GM10847 (cell line): ENCODE data around the gene CFAP74.

ENCODE experiments used
- POLR2A ChIP-seq: IDR thresholded peaks from 2 replicates; pipeline ENCODE4 v1.6.1; 2011; ENCODE audit not compliant: insufficient read length; ENCODE audit errors: extremely low read depth

The CFAP74 gene

GRCh38 chr1:1989102-1989542 lies 14.5 kb downstream of the CFAP74 start:
- TF ChIP-seq POLR2A, result no peak

DNA sequence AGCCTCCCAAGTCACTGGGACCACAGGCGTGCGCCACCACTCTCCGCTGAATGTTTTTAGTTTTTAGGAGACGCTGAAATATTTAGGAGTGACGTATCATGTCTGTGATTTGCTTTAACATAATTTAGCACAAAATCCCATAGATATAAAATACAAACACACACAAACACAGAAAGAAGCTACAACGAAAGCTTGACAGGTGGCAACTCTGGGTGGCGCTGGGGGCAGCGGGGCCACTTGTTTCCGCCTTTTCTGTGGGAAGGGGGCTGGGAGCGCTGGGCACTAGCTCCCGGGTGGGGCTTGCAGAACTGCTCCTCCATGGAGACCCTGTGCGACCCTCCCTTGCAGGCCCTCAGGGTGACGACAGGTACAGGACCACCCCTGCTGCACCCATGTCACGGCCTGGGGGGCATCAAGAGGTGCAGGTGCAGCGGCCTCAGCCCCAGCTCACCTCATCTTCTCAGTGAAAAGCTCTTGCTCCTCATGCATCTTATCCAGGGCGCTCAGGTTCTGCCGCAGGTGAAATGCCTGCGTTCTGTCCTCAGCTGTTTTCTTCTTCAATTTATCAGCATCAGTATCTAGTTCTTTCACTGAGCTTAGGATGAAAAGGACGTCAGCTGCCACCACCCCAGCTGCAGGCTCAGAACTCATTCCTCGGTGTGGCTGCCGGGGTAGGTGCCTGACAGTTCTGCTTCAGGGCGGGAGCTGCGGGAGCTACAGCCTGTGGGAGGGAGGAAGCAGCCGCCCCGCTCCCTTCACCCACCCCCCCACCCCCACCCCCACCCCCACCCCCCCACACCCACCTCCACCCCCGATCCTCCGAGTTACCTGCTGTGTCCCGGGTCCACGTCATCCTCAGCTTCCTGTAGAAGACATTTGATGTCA lies 15.3 kb downstream of the CFAP74 start:
- TF ChIP-seq POLR2A, result no peak

- TF ChIP-seq POLR2A, result no peak
These were observed 16.5 kb downstream of the CFAP74 start for GRCh38 chr1:1987142-1987510.

- TF ChIP-seq POLR2A, result no peak
These were observed 17.0 kb downstream of the CFAP74 start for GRCh38 chr1:1986451-1987141.

DNA sequence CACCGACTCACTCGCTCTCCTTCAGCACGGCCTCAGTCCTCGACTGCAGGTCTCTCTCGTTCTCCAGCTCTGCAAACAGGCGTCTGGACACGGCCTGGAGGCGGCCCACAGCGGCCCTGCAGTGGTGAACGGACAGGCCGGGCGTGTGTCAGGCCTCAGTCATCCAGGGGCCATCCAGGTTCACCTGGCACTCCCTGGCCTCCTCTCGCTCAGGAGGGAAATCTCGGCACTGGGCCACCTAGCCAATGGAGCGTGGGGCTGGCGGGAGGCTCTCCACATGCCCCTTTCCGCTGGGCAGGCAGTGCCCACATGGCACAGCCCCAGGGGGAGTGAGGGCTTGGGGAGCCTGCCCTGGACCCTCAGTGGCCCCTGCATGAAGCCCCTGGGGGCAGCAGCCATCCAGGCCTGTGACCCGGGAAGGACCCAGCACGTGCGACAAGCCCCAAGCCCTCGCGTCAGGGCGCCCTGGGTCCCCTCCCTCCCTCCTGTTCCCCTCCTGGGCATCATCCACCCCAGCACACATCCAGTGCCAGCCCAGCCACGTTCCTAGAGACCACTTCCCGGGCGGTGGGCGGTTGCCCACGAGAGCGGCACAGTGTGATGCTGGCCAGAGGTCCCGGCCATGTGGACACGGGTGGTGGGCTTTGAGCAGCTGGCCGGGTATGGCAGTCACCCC lies 18.1 kb downstream of the CFAP74 start:
- no peak for TF ChIP-seq POLR2A

GRCh38 chr1:1984560-1985070 lies 19.0 kb downstream of the CFAP74 start:
- TF ChIP-seq POLR2A, result no peak

DNA sequence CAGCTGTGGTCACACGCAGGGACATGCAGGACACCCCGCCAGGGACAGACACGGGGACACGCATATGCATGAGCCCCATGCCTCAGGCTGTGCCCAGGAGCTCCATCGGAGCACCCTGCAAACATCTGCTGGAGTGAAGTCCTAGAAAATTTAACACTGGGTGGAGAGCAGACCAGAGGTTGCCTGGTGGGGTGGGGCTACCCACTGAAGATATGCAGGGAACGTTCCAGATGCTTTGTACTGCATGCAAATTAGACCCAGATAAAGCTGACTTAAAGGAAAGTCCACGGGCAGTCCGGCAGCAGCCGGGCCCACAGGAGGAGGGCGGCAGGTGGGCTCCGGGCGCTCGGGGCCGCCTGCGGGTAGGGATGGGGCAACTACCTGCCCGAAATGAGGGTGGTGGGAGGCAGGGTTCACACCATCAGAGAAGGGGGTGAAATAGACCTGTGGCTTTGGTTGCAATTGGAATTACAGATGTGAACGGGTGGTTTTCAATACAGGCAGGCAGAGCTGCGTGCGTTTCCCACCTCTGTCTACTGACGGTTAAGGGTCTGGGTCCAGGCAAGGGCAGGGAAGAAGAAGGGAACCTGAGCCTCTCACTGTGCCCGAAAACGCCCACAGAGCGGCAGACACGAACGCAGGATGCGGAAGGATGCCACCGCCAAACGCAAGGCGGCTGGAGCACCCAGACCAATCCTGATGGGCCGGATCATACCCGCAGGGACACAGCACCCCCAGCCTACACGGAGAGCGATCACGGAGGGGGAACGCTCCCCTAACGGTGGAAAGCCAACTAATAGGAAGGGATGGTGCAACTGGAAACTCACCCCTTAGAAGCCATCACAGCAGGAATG lies 21.0 kb downstream of the CFAP74 start:
- TF ChIP-seq POLR2A, result no peak

- TF ChIP-seq POLR2A, result no peak
These were observed 22.5 kb downstream of the CFAP74 start for GRCh38 chr1:1981142-1981500.

DNA sequence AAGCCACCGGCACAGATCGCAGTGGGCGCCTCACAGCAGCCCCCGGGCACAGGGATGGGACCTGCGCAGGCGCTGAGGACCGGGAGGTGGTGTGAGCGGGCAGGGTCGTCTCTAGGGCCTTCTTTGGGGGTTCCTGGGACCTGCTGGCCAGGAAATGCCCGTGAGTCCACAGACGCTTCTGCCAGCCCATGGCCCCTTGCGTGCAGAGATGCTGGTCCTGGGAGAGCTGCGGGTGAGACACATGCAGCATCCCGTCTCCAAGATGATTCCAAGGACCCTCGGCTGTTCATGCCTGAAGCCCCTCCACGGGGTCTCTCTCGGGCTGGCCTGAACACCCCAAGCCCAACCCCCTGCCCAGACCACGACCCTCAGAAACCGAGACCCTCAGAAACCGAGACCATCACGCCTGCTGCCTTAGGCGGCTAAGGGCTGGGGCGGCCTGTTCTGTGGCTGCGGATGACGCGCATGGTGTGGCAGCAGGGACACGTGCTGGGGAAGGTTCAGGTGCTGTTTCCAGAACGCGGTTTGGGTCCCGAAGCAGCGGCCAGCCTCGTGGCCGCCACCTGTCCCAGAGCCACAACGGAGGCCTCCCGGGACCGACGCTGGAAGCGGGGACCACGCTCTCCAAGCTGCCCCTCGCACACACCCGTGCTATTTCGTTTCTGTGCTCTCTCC lies 23.0 kb downstream of the CFAP74 start:
- TF ChIP-seq POLR2A, result no peak

DNA sequence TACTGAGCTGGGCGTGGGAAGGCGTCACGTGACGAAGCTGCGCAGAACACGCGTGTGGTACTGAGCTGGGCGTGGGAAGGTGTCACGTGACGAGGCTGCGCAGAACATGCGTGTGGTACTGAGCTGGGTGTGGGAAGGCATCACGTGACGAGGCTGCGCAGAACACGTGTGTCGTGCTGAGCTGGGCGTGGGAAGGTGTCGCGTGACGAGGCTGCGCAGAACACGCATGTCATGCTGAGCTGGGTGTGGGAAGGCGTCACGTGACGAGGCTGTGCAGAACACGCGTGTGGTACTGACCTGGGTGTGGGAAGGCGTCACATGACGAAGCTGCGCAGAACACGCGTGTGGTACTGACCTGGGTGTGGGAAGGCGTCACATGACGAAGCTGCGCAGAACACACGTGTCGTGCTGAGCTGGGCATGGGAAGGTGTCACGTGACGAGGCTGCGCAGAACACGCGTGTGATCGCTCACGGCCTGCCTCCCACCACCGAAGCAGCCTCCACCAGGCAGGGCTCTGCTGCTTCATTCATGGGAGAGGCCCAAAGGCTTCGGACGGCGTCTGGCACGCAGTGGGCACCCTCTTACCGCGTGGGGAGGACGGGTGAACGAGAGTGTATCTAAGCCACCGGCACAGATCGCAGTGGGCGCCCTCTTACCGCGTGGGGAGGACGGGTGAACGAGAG lies 24.0 kb downstream of the CFAP74 start:
- no peak for TF ChIP-seq POLR2A

- no peak for TF ChIP-seq POLR2A
These were observed 25.5 kb downstream of the CFAP74 start for GRCh38 chr1:1978108-1978507.

GRCh38 chr1:1976031-1976430 lies 27.6 kb downstream of the CFAP74 start:
- TF ChIP-seq POLR2A, result no peak

DNA sequence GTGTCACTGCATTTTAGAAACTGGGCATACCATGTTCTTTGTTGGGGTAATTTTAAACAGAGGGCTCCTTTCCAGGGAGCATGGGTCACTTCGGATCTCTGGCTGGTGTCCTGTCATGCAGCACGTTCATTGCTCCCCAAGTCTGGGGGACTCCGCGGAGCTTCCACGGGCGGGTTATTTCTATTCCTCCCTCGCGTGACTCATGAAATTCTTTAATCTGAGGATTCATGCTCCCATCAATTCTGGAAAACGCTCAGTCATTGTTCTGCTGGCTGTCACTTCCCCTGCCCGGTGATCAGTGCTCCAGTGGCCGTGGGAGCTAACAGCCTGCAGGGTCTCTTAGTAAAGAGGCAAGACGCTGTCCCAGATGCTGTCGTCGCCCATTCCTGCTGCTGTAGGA lies 28.1 kb downstream of the CFAP74 start:
- no peak for TF ChIP-seq POLR2A

DNA sequence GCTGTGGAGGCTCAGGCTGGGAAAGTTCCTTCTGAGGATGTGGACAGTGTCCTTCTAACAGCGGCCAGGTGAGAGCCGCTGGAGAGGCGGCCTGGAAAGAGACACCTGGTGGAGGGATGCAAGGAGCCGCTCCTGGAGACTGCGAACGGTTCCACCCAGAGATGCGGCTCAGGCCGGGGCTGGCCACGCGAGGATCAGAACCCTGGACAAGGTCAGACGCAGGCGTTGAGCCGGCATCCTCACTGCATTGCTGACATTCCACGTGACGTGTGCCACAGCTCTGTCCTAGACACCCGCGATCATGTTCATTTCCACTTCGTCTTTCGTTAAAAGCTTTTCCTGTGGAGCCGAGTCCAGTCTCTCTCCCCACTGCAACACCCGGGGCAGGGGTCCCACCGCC lies 28.8 kb downstream of the CFAP74 start:
- TF ChIP-seq POLR2A, result no peak
